ENCODE results near the gene TOE1.
"Not testable (repeated sequence)": the region's sequence is repeated elsewhere in the genome, so short reads cannot be mapped to it uniquely, and the experiment has no call there.

TOE1 gene

DNA sequence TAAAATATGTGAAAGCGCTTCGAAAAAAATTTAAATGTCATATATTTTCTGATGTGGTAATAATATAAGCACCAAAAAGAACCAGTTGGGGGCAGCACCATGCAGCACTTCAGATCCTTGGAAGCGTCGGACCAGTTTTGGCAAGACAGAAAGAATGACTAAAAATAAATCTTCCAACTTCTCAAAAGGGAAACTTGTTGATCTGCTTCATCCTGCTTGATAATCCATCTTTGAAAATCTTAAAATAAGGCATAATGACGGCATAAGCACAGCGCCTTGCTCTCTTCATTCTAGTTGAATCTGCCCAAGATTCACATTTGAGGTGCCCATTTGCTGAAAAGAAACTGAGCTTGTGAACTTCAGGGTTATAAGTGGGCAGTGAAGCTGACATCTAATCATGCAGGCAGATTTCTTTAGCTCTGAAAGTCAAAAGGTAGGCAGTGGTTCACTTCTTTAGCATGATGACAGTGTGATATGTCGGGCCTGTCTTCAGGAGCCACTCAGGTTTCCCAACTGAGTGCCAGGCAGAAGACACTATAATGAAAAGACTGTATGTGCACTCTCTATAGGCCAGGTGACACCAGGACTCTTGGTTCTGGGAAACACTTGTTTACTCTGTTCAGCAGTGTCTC is 20.0 kb downstream of the TOE1 start:
- DNase-seq, result peak; percentile 53

DNA sequence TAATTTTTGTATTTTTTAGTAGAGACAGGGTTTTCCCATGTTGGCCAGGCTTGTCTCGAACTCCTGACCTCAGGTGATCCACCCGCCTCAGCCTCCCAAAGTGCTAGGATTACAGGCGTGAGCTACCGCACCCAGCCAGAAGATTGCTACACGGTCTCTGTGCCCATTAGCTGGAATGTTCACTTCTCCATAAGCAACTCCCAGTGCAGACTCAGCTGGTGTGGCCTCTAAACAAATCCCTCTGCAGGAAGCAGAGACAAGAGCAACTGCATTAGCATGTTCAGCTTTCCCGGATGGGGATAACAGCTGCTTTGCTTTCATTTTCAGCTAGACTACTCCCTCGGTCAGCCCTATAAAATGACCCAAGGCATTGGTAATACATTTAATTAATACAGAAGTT is 21.0 kb downstream of the TOE1 start:
- DNase-seq, result not testable (repeated sequence)

GRCh38 chr1:45364294-45364693 is 24.3 kb downstream of the TOE1 start:
- no peak for DNase-seq

DNA sequence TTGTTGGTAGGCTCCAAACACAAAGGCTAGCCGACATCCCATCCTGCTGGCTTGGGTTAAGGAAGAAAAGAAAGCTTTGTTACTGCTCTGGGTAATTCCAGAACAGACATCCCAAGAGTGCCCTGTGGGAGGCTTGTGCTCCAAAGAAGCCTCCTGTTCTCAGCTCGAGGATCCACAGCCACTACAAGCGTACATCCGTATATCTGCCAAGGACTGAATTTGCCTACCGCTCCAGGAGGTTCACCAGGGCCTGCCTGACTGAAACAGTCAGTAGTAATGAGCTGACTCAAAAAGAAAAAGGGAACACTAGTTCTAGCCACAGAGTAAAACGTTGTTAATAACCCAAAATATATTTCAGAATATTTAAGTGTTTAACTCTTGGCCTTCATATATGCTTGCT is 25.1 kb downstream of the TOE1 start:
- DNase-seq, result no peak

DNA sequence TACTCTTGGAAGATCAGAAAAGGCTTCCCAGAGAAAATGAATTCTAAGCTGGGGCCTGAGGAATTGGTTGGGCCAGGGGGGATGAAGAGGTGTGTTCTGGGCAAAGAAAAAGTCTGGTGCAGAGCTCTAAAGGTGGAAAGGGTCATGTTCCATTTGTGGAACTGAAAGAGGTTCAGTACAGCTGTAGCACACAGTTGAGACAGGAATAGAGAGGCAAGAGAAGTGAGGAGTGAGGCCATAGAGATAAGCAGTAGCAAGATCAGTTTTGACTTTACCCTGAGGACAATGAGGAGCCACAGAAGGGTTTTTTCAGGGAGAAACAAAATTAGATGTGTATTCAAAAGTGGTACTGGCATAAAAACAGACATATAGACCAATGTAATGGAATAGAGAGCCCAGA is 30.6 kb downstream of the TOE1 start:
- no peak for DNase-seq

DNA sequence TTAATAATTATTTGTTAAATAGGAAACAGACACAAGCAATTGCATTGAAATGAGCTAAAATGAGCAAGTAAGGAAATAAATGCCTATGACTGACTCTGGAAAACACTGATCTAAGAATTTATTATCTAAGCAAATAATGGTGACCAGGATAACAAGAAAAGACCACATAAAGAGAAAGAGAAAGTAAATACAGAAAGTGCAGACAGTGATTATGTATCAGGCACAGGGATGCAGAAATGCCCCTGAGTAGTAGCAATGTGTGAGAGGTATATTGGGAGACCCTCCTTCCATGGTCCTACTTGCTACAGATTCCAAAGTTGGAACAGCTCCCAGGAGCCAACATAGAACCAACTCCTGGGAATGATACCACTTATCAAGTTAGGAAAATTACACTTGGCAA is 33.6 kb downstream of the TOE1 start:
- no peak for DNase-seq

DNA sequence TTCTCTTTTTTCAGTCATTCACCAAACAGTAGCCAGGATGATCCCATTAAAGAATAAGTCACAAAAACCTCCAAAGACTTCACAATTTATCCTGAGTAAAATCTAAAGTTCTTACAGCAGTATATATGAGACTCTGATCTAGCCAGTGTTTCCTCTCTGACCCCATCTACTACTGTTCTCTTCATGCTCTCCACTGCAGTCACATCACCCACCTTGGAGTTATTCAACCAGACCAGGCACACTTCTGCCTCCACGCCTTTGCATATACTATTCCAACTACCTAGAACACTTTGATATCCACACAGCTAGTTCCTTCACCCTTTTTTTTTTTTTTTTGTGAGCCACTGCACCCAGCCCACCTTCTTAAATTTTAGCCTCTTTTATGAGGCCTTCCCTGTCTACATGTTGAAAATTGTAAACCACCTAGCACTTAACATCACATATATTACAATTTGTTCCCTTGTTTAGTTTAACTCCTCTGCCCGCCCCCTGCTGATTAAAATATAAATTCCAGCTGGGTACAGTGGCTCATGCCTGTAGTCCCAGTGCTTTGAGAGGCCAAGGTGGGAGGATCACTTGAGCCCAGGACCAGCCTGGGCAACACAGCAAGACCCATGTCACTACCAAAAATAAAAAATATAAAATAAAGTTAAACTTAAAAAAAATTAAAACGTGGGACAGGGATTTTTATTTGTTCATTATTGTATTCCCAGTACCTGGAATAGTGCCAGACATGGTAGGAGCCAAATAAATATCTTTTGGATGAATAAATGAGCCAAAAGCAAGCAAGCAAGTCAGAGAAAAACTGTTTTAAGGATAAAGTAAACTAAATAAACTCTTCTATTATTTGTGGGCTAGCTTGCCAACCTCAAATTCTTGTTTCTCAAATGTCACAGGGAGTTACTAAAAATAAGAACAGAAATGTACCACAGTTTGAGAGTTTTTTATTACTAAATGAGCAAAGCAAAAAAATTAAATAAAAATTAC is 35.4 kb downstream of the TOE1 start:
- peak; percentile 2 for DNase-seq

GRCh38 chr1:45378184-45378583 is 38.2 kb downstream of the TOE1 start:
- no peak for DNase-seq

DNA sequence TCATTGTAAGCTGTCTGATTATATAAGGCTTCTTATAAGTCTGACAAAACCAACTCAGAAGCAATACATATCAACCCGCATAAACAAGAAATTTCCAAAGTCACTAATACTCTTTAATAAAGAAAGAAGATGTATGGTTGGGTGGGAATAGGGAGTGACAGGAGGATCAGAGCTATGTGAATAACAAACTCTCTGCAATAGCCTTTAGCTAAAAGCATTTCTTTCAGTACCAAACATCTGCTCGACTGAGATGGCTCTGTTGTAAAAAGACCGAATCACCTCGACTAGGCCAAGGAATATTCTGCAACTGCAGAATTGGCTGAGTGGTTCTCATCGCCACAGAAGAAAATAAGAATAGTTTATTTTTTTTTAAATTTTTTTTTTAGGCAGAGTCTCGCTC is 39.6 kb downstream of the TOE1 start:
- DNase-seq, result no peak

DNA sequence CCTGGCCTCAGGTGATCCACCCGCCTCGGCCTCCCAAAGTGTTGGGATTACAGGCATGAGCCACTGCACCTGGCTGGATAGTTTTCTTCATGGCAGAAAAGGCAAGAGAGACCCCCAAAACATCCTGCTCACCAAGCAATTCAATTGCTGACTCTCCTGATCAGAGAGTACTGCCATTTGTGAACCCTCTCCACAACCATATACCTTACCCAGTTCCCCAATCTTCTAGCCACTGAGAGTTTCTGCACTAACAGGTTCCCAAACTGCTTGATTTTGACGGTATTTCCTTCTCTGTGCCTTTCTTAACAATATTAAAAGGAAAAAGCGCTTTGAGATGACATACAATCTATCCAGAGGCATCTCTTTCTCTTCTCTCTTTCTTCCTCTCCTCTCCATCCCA is 40.2 kb downstream of the TOE1 start:
- no peak for DNase-seq

DNA sequence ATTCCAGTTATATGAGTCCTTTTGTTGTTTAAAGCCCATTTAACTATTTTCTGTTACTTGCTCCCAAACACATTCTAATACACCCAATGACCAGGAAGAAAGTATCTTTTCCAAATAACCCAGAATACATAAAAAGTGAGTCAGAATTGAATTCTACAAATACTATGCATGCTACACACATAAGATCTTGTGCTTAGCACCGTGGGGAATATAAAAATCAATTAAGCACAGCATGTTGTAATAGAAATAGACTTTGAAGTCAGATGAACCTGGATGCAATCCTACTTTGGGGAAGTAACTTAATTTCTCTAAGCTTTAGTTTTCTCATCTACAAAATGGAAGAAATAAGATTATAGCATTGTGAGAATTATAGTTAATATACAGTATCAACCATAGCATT is 40.8 kb downstream of the TOE1 start:
- DNase-seq, result no peak

DNA sequence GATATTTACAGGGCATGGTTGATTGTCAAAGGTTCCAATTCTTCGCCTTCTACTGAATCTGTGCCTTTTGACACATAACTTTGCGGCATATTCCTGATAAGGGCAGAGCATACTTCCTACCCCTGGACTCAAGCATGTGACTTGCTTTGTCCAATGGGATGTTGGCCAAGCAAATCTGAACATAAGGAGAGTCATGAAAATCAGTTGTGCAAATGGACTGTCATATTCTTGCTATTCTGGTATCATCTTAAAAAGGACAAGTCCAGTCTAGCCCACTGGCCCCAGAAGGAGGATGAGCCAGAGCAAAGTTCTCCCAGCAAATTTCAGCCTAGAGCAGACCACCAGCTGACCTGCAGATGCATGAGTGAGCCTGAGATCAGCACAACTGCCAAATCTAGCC is 41.3 kb downstream of the TOE1 start:
- DNase-seq, result no peak

DNA sequence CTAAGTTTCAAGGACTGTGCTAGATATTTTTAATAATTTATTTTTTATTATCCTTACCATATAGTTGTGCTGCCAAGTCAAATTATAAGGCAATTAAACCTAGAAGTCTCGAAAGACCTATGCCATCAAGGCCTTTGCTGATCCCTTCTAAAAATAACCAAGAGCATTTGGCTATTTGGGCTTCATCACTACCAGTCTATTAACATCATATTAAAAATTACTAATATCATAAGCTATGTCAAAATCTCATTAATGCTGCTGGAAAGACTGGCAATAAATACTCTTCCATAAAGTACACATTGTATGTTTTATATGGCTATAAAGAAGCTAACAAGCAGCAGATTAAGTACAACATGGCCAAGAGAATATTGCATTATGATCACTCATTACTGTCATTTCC is 43.2 kb downstream of the TOE1 start:
- no peak for DNase-seq

DNA sequence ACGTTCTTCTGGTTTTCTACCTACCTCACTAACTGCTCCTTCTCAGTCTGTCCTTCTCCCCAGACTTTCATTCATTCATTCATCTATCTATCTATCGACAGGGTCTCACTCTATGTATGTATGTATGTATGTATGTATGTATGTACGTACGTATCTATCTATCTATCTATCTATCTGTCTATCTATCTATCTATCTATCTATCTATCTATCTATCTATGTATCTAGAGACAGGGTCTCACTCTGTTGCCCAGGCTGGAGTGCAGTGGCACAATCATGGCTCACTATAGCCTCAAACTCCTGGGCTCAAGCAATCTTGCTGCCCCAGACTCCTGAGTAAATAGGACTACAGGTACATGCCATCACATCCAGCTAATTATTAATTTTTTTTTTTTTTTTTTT is 44.2 kb downstream of the TOE1 start:
- not testable (repeated sequence) for DNase-seq

GRCh38 chr1:45385302-45385701 is 45.3 kb downstream of the TOE1 start:
- DNase-seq, result peak; percentile 69

DNA sequence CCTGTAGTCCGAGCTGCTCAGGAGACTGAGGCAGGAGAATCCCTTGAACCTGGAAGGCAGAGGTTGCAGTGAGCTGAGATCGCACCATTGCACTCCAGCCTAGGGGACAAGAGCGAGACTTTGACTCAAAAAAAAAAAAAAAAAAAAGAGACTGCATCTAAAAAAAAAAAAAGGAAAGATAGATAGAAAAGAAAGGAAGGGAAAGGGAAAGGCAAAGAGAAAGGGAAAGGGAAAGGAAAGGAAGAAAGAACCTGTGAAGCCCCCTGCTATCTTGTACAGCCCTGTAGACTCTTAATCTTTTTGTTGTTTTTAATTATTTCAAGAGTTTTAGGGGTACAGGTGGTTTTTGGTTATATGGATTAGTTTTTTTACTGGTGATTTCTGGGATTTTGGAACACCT is 46.2 kb downstream of the TOE1 start:
- DNase-seq, result no peak

Measured in NCI-H69 (cell line).